H1 (cell line): ENCODE results near the gene NENF. TPM values are rescaled to one million over a fixed set of nuclear protein-coding genes. Genes with fewer than 3 reads are reported as not detected.

Source experiments
- CTCF ChIA-PET: fragments of 300-600 bp; sonication (Branson Sonifier 250); formaldehyde crosslinking; loops from one replicate; lab custom pipeline; 2021; ENCODE audit not compliant: partially characterized antibody; lab: Charles Lee
- POLR2A ChIA-PET: fragments of 300-600 bp; sonication (Branson Sonifier 250); formaldehyde crosslinking; loops from one replicate; lab custom pipeline; 2021; ENCODE audit warnings: inconsistent platforms; ENCODE audit not compliant: partially characterized antibody; lab: Charles Lee
- DNase-seq, 2 experiments: peaks; one replicate each; pipeline versions ENCODE4 v3.0.0 to v3.0.0-alpha.2; 2010 to 2022; ENCODE audit warnings: low spot score in 2 of 2, low read depth in 1 of 2, mixed read lengths in 1 of 2
- FAIRE-seq: peaks from 2 replicates; lab custom pipeline; 2011; peaks lifted over from hg19 to GRCh38; lab: Jason Lieb, UNC
- H2AFZ ChIP-seq: 2 replicates; pipeline ENCODE4 v1.8.1; 2012; ENCODE audit warnings: low read length, inconsistent platforms
- H2AK5ac ChIP-seq: 2 replicates; pipeline ENCODE4 v1.6.1; 2013; ENCODE audit warnings: low read depth, low read length
- H2BK120ac ChIP-seq: replicated peaks from 2 replicates; pipeline ENCODE3; 2013; ENCODE audit warnings: low read depth, low read length, inconsistent platforms
- H2BK12ac ChIP-seq: 2 replicates; pipeline ENCODE4 v1.6.1; 2013; ENCODE audit warnings: low read depth, low read length
- H2BK15ac ChIP-seq: 2 replicates; pipeline ENCODE4 v1.6.1; 2013; ENCODE audit warnings: low read length
- H2BK20ac ChIP-seq: 2 replicates; pipeline ENCODE4 v1.6.1; 2013; ENCODE audit warnings: low read length
- H2BK5ac ChIP-seq: 2 replicates; pipeline ENCODE4 v1.6.1; 2013; ENCODE audit warnings: low read depth, low read length
- H3K14ac ChIP-seq: 2 replicates; pipeline ENCODE4 v1.6.1; 2013; ENCODE audit warnings: inconsistent platforms; ENCODE audit not compliant: insufficient read length
- H3K18ac ChIP-seq: 2 replicates; pipeline ENCODE4 v1.6.1; 2013; ENCODE audit warnings: low read length; ENCODE audit errors: extremely low read depth
- H3K23ac ChIP-seq: 2 replicates; pipeline ENCODE4 v1.6.1; 2013; ENCODE audit warnings: inconsistent platforms; ENCODE audit not compliant: insufficient read length
- H3K23me2 ChIP-seq: 2 replicates; pipeline ENCODE4 v1.6.1; 2013; ENCODE audit warnings: low read depth, low read length
- H3K27ac ChIP-seq: 2 replicates; pipeline ENCODE4 v1.6.1; 2011; ENCODE audit warnings: low read depth, low read length, inconsistent platforms
- H3K27me3 ChIP-seq, 4 experiments: replicated peaks in 1 of 4; 1 replicate in 1 of 4; 2 replicates in 3 of 4; pipeline versions ENCODE4 v1.6.1 to v1.8.1; 2011 to 2013; ENCODE audit warnings: low read length in 3 of 4, mild to moderate bottlenecking in 3 of 4, inconsistent platforms in 2 of 4, mixed read lengths in 2 of 4, moderate library complexity in 1 of 4; ENCODE audit not compliant: control insufficient read depth in 3 of 4, insufficient read depth in 3 of 4; ENCODE audit errors: extremely low read depth in 1 of 4
- H3K36me3 ChIP-seq, 4 experiments: 2 replicates each; pipeline versions ENCODE4 v1.6.1 to v1.8.1; 2011 to 2013; ENCODE audit warnings: mild to moderate bottlenecking in 4 of 4, low read length in 3 of 4, moderate library complexity in 2 of 4, control low read depth in 1 of 4, inconsistent platforms in 1 of 4; ENCODE audit not compliant: insufficient read depth in 4 of 4, control insufficient read depth in 2 of 4
- H3K4ac ChIP-seq: replicated peaks from 2 replicates; pipeline ENCODE3; 2013; ENCODE audit warnings: low read length, low read depth, mixed read lengths, inconsistent platforms; ENCODE audit not compliant: insufficient read length
- H3K4me1 ChIP-seq, 4 experiments: replicated peaks in 1 of 4; 1 replicate in 1 of 4; 2 replicates in 3 of 4; pipeline versions ENCODE4 v1.6.1 to v1.8.1; 2011 to 2013; ENCODE audit warnings: low read length in 3 of 4, inconsistent platforms in 2 of 4, mixed read lengths in 1 of 4; ENCODE audit not compliant: insufficient read depth in 4 of 4, control insufficient read depth in 3 of 4
- H3K4me2 ChIP-seq, 2 experiments: 2 replicates each; pipeline versions ENCODE4 v1.6.1 to v1.8.1; 2011 to 2013; ENCODE audit warnings: low read depth in 2 of 2, low read length in 2 of 2, control low read depth in 1 of 2, inconsistent platforms in 1 of 2, mild to moderate bottlenecking in 1 of 2; ENCODE audit not compliant: insufficient read depth in 1 of 2
- H3K4me3 ChIP-seq, 4 experiments: fragments of 200-600, 300-600 bp in 1 of 4; sonication (generic), shearing (Covaris generic), sonication (Bioruptor Twin) in 1 of 4; 2 replicates each; pipeline versions ENCODE4 v1.5.1 to v1.8.1; 2011 to 2016; ENCODE audit warnings: low read length in 4 of 4, low read depth in 3 of 4, control low read depth in 2 of 4, inconsistent platforms in 2 of 4, mild to moderate bottlenecking in 2 of 4, mixed read lengths in 1 of 4, moderate library complexity in 1 of 4; ENCODE audit not compliant: insufficient read depth in 2 of 4; ENCODE audit errors: extremely low read depth in 1 of 4
- H3K56ac ChIP-seq: replicated peaks from 2 replicates; pipeline ENCODE3; 2013; ENCODE audit warnings: low read depth, mild to moderate bottlenecking, mixed read lengths, low read length, inconsistent platforms; ENCODE audit not compliant: insufficient read length
- H3K79me1 ChIP-seq: 2 replicates; pipeline ENCODE4 v1.6.1; 2013; ENCODE audit warnings: low read depth, low read length, control low read depth
- H3K79me2 ChIP-seq, 2 experiments: 2 replicates each; pipeline versions ENCODE4 v1.6.1 to v1.8.1; 2012 to 2013; ENCODE audit warnings: low read length in 2 of 2, mild to moderate bottlenecking in 2 of 2, inconsistent platforms in 1 of 2; ENCODE audit not compliant: insufficient read depth in 2 of 2, control insufficient read depth in 1 of 2
- H3K9ac ChIP-seq, 4 experiments: replicated peaks in 1 of 4; 1 replicate in 1 of 4; 2 replicates in 3 of 4; pipeline versions ENCODE4 v1.6.1 to v1.8.1; 2011 to 2013; ENCODE audit warnings: low read depth in 3 of 4, low read length in 3 of 4, control low read depth in 2 of 4, mild to moderate bottlenecking in 2 of 4, moderate library complexity in 2 of 4, inconsistent platforms in 1 of 4; ENCODE audit errors: extremely low read depth in 1 of 4
- H3K9me3 ChIP-seq, 2 experiments: 2 replicates each; pipeline versions ENCODE4 v1.6.1 to v1.8.1; 2012 to 2013; ENCODE audit warnings: mild to moderate bottlenecking in 2 of 2, moderate library complexity in 2 of 2, control low read depth in 1 of 2, inconsistent platforms in 1 of 2, low read depth in 1 of 2, low read length in 1 of 2, mixed read lengths in 1 of 2; ENCODE audit not compliant: insufficient read depth in 2 of 2
- H4K20me1 ChIP-seq, 2 experiments: replicated peaks in 1 of 2; 2 replicates each; pipeline versions ENCODE3 to v1.8.1; 2011 to 2013; ENCODE audit warnings: inconsistent platforms in 2 of 2, low read length in 2 of 2, mild to moderate bottlenecking in 1 of 2; ENCODE audit not compliant: insufficient read depth in 2 of 2, control insufficient read depth in 1 of 2
- H4K5ac ChIP-seq: 2 replicates; pipeline ENCODE4 v1.6.1; 2013; ENCODE audit warnings: low read length, low read depth, mixed read lengths, inconsistent platforms; ENCODE audit not compliant: insufficient read length
- H4K8ac ChIP-seq: 2 replicates; pipeline ENCODE4 v1.8.0; 2013; ENCODE audit warnings: mild to moderate bottlenecking, moderate library complexity, low read length, inconsistent platforms; ENCODE audit not compliant: insufficient read depth; ENCODE audit errors: extremely low read depth
- H4K91ac ChIP-seq: replicated peaks from 2 replicates; pipeline ENCODE3; 2013; ENCODE audit warnings: low read length, mixed read lengths, inconsistent platforms; ENCODE audit not compliant: insufficient read length
- BRCA1 ChIP-seq: IDR thresholded peaks from 2 replicates; pipeline ENCODE4 v1.6.1; 2012; ENCODE audit warnings: low read depth, low read length, improper control_type of control experiment
- CBX5 ChIP-seq: fragments of 300-800, 300-1000 bp; sonication (generic); IDR thresholded peaks from 2 replicates; pipeline ENCODE4 v1.7.1; 2016; ENCODE audit warnings: antibody characterized with exemption, low read length, low read depth
- CBX8 ChIP-seq: fragments of 300-800, 300-1000 bp; sonication (generic); IDR thresholded peaks from 2 replicates; pipeline ENCODE4 v1.7.1; 2016; ENCODE audit warnings: low read depth, low read length, borderline replicate concordance
- CHD2 ChIP-seq: IDR thresholded peaks from 2 replicates; pipeline ENCODE4 v1.6.1; 2012; ENCODE audit warnings: low read length, improper control_type of control experiment
- CTBP2 ChIP-seq: IDR thresholded peaks from 2 replicates; pipeline ENCODE4 v1.7.0; 2011; ENCODE audit warnings: borderline replicate concordance, mild to moderate bottlenecking, moderate library complexity, mixed read lengths, low read length; ENCODE audit not compliant: insufficient read depth, insufficient read length
- KDM1A ChIP-seq: fragments of 200-600, 300-600 bp; sonication (generic); IDR thresholded peaks from 2 replicates; pipeline ENCODE4 v1.7.1; 2016; ENCODE audit warnings: mild to moderate bottlenecking, low read length, borderline replicate concordance
- NRF1 ChIP-seq: IDR thresholded peaks from 2 replicates; pipeline ENCODE4 v1.6.1; 2011; ENCODE audit warnings: mild to moderate bottlenecking, low read depth, low read length, improper control_type of control experiment
- PHF8 ChIP-seq: fragments of 200-600 bp; sonication (generic); conservative IDR thresholded peaks from 2 replicates; pipeline ENCODE4 v1.7.1; 2012; ENCODE audit warnings: low read depth, mild to moderate bottlenecking, inconsistent platforms, low read length, moderate library complexity
- TAF7 ChIP-seq: optimal IDR thresholded peaks from 2 replicates; pipeline ENCODE3; 2011; ENCODE audit warnings: low read depth, mild to moderate bottlenecking, inconsistent platforms, low read length, moderate library complexity, borderline replicate concordance
- WGBS, 2 experiments: shearing (Covaris generic) in 1 of 2; methylation state at CpG; one replicate each; pipeline versions ENCODE4 v1.1.6 to v1.1.7; 2013 to 2015; ENCODE audit warnings: low lambda C conversion rate in 2 of 2, mixed read lengths in 2 of 2, inconsistent platforms in 1 of 2, low coverage in 1 of 2, missing lambda C conversion rate in 1 of 2; ENCODE audit not compliant: insufficient replicate concordance in 2 of 2, insufficient coverage in 1 of 2, insufficient read length in 1 of 2; ENCODE audit errors: extremely low coverage in 1 of 2, missing lambda C conversion rate in 1 of 2; 5-methylcytosine and 5-hydroxymethylcytosine counted together
- polyA plus RNA-seq, 7 experiments: library from polyadenylated mRNA; depleted of rRNA in 3 of 7; stranded (reverse) in 5 of 7; unstranded in 2 of 7; fragments of >200 nt in 5 of 7; fragments of 200-250 nt in 2 of 7; gene quantifications; 1 replicate in 5 of 7; 2 replicates in 1 of 7; 4 replicates in 1 of 7; pipeline versions ENCODE4 v1.2.1 to v1.2.3, GENCODE V29; 2011 to 2013; ENCODE audit warnings: missing spikeins in 2 of 7, mixed read lengths in 2 of 7
- total RNA-seq: library from RNA; stranded (reverse); fragmentation: NEBNext Ultra II Directional; extraction: Animal tissue kit (Norgen Biotek cat#: 25700); gene quantifications from 2 replicates; pipeline ENCODE4 v1.2.1, GENCODE V29; 2021

NENF gene
- total and polyA plus RNA-seq, 2 of the 8 experiments (the other 6 are each of a cell fraction or from before 2014, with no cell fraction given), result 27.0 to 28.0 TPM

DNA sequence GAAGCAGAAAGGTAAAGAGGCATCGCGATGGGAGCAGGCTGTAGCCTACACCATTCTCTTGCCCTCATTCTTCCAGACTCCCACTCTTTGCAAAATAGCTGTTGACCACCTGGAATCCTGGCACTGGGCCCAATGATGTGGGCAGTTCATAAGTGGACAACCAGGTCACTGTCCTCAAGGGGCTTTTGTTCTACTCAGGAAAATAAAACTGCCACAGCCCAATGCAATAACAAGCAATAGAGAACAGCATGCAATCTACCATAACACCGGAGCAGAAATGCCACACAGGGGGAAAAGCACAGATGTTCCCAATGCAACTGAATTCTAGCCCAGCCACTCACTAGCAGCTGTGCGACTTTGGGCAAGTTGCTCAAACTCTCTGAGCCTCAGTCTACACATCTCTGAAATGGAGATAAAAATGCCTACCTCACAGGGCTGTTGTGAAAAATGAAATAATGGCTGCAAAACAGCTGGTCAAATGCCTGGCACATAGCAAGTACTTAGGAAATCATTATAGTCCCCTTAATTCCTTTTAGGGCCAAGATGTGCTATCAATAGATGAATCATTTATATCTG, 56.7 kb downstream of the NENF start:
- no peak overlapping the region for H2BK12ac ChIP-seq
- H3K4me1 ChIP-seq, result peaks cover 0 to 6% (median 1%) of the 10 kb centered on the region in 4 experiments; a peak in 4 of 7 replicates
- no peak overlapping the region for H3K4me2 ChIP-seq
- no peak overlapping the region for H3K9ac ChIP-seq
- TF ChIP-seq TAF7, result no peak
- no peak for TF ChIP-seq CBX8
- TF ChIP-seq CTBP2, result no peak
- TF ChIP-seq KDM1A, result 0 out of 2 replicates have a peak, but pooled peaks have one; percentile 34
- no peak for TF ChIP-seq BRCA1
- TF ChIP-seq CBX5, result no peak
- no peak for TF ChIP-seq NRF1
- TF ChIP-seq CHD2, result no peak
- no peak for TF ChIP-seq PHF8
- H3K4ac ChIP-seq, result no peak overlapping the region
- CTCF ChIA-PET, result interaction anchor here (0.9 to 2.9 kb wide), 10 partner anchors 8 to 426 kb away, joined by 3 to 24 read pairs (median 4); no protein-coding TSS in a partner anchor
- no peak overlapping the region for H2BK20ac ChIP-seq
- no peak overlapping the region for H2BK15ac ChIP-seq
- no peaks in the 10 kb centered on the region for H3K23me2 ChIP-seq
- no peak overlapping the region for H3K4me3 ChIP-seq
- no peak overlapping the region for H4K91ac ChIP-seq
- H2BK5ac ChIP-seq, result no peak overlapping the region
- H4K20me1 ChIP-seq, result no peaks in the 10 kb centered on the region
- no peak overlapping the region for H3K18ac ChIP-seq
- no peaks in the 10 kb centered on the region for H3K9me3 ChIP-seq
- no peaks in the 10 kb centered on the region for H3K27me3 ChIP-seq
- no peaks in the 10 kb centered on the region for H3K36me3 ChIP-seq
- H2AFZ ChIP-seq, result no peak overlapping the region
- no peaks in the 10 kb centered on the region for H3K79me1 ChIP-seq
- no peak overlapping the region for H3K23ac ChIP-seq
- H2AK5ac ChIP-seq, result no peak overlapping the region
- POLR2A ChIA-PET, result interaction anchor here (1.4 to 2.5 kb wide), 2 partner anchors 119 to 120 kb away, joined by 4 to 10 read pairs; partner anchors contain the start of gene ATF3
- H3K14ac ChIP-seq, result no peak overlapping the region
- no peak overlapping the region for H3K56ac ChIP-seq
- H2BK120ac ChIP-seq, result no peak overlapping the region
- FAIRE-seq (no peak), DNase-seq (no peak)
- no peak overlapping the region for H4K5ac ChIP-seq
- no peaks in the 10 kb centered on the region for H3K79me2 ChIP-seq
- 94% methylated on average over 4 of the region's 4 CpGs; no CpG with 5 or more reads in 1 of the 2 experiments for WGBS, 2 experiments
- no peak overlapping the region for H3K27ac ChIP-seq
- H4K8ac ChIP-seq, result no peak overlapping the region
